DND-41 (cell line): ENCODE measurements around the gene NPC1.

Experiments
- ATAC-seq: fragments of 200-7000 bp; cut with Tn5 transposase; 3 replicates; pipeline ENCODE4 v1.9.1; 2021; ENCODE audit warnings: low read depth; ENCODE audit not compliant: insufficient read depth
- DNase-seq: peaks from one replicate; pipeline ENCODE4 v3.0.0-alpha.2; 2020
- H2AFZ ChIP-seq: 2 replicates; pipeline ENCODE4 v1.6.0; 2012; ENCODE audit warnings: low read depth, low read length
- H3K27ac ChIP-seq: 2 replicates; pipeline ENCODE4 v1.5.1; 2012; ENCODE audit warnings: low read length, inconsistent platforms
- H3K27me3 ChIP-seq: fragments of 200-600 bp; sonication (generic); 2 replicates; pipeline ENCODE4 v1.6.0; 2012; ENCODE audit warnings: low read length, mild to moderate bottlenecking, inconsistent platforms; ENCODE audit not compliant: insufficient read depth, poor library complexity
- H3K36me3 ChIP-seq: 2 replicates; pipeline ENCODE4 v1.5.1; 2012; ENCODE audit warnings: low read length, inconsistent platforms; ENCODE audit not compliant: insufficient read depth
- H3K4me1 ChIP-seq: 2 replicates; pipeline ENCODE4 v1.5.1; 2012; ENCODE audit warnings: mild to moderate bottlenecking, low read length; ENCODE audit not compliant: insufficient read depth
- H3K4me2 ChIP-seq: 2 replicates; pipeline ENCODE4 v1.6.0; 2012; ENCODE audit warnings: mild to moderate bottlenecking, moderate library complexity, low read length, inconsistent platforms; ENCODE audit not compliant: insufficient read depth
- H3K4me3 ChIP-seq, 2 experiments: fragments of 200-600 bp in 1 of 2; shearing (Covaris generic) in 1 of 2; 2 replicates each; pipeline ENCODE4 v1.5.1; 2012 to 2016; ENCODE audit warnings: inconsistent platforms in 2 of 2, low read length in 2 of 2, mild to moderate bottlenecking in 2 of 2, low read depth in 1 of 2, moderate library complexity in 1 of 2
- H3K79me2 ChIP-seq: 2 replicates; pipeline ENCODE4 v1.6.0; 2012; ENCODE audit warnings: low read length, inconsistent platforms; ENCODE audit not compliant: insufficient read depth
- H3K9ac ChIP-seq: 2 replicates; pipeline ENCODE4 v1.6.0; 2012; ENCODE audit warnings: low read depth, mild to moderate bottlenecking, inconsistent platforms, low read length, moderate library complexity
- H3K9me3 ChIP-seq: 2 replicates; pipeline ENCODE4 v1.5.1; 2012; ENCODE audit warnings: low read length, moderate library complexity, mild to moderate bottlenecking, inconsistent platforms; ENCODE audit not compliant: insufficient read depth, severe bottlenecking
- H4K20me1 ChIP-seq: 2 replicates; pipeline ENCODE4 v1.6.0; 2012; ENCODE audit warnings: low read length; ENCODE audit not compliant: insufficient read depth
- EZH2 ChIP-seq: IDR thresholded peaks from 3 replicates; pipeline ENCODE4 v1.6.1; 2012; ENCODE audit warnings: borderline replicate concordance, low read depth, mild to moderate bottlenecking, moderate library complexity, low read length, inconsistent platforms; ENCODE audit not compliant: severe bottlenecking
- TF ChIP-seq, protein P1 (sequence below): IDR thresholded peaks from 2 replicates; pipeline ENCODE4 v1.5.1; 2012; ENCODE audit warnings: borderline replicate concordance, low read length, moderate library complexity, mild to moderate bottlenecking; ENCODE audit not compliant: poor library complexity, severe bottlenecking; ENCODE audit errors: extremely low read depth

The NPC1 gene

DNA sequence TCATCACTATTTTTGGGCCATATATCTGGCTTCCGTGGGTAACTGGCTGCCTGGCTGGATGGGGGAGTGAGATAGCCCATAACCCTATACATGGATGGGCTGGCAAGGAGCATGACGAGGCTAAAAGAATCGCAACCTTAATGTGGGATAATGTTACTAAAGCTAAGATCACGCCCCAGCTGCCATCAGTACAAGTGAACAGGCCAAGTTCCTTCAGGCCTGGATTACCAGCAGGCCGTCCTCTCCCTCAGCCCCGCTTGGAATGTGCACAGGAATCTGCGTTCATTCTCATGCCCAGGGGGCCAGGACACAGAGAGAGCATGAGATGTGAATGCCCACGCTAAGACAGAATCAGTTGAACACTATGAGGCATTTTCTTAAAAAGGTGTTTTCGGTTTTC, 48.3 kb downstream of the NPC1 start:
- peaks cover 40% of the 10 kb centered on the region for H3K4me1 ChIP-seq
- H3K27me3 ChIP-seq: no peaks in the 10 kb centered on the region
- peaks cover 94% of the 10 kb centered on the region for H3K36me3 ChIP-seq
- no peak overlapping the region for H3K27ac ChIP-seq
- no peaks in the 10 kb centered on the region for H4K20me1 ChIP-seq
- DNase-seq (no peak), ATAC-seq (no peak)
- H3K4me2 ChIP-seq: no peak overlapping the region
- H3K9me3 ChIP-seq: no peaks in the 10 kb centered on the region
- TF ChIP-seq, protein P1, sequence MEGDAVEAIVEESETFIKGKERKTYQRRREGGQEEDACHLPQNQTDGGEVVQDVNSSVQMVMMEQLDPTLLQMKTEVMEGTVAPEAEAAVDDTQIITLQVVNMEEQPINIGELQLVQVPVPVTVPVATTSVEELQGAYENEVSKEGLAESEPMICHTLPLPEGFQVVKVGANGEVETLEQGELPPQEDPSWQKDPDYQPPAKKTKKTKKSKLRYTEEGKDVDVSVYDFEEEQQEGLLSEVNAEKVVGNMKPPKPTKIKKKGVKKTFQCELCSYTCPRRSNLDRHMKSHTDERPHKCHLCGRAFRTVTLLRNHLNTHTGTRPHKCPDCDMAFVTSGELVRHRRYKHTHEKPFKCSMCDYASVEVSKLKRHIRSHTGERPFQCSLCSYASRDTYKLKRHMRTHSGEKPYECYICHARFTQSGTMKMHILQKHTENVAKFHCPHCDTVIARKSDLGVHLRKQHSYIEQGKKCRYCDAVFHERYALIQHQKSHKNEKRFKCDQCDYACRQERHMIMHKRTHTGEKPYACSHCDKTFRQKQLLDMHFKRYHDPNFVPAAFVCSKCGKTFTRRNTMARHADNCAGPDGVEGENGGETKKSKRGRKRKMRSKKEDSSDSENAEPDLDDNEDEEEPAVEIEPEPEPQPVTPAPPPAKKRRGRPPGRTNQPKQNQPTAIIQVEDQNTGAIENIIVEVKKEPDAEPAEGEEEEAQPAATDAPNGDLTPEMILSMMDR: no peak
- no peak for TF ChIP-seq EZH2
- no peak overlapping the region for H3K9ac ChIP-seq
- no peak overlapping the region for H3K4me3 ChIP-seq
- no peak overlapping the region for H2AFZ ChIP-seq
- no peaks in the 10 kb centered on the region for H3K79me2 ChIP-seq

DNA sequence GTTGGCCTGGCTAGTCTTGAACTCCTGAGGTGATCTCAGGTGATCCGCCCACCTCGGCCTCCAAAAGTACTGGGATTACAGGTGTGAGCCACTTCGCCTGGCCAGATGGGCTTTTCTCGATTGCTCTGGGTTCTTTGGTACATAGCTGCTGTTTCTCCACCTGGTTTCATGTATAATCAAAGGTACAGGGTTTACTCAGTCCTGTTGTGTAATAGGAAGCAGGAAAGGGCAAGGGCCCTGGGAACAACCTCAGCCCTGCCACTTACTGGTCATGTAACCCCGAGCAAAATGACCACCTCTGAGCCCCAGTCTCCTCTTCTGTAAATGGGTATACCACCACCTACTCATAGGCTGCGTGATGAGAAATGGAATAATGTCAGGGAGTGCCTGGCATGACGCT, 49.0 kb downstream of the NPC1 start:
- Histone ChIP-seq H3K4me1 (peaks cover 34% of the 10 kb centered on the region), H4K20me1 (no peaks in the 10 kb centered on the region), H3K9me3 (no peaks in the 10 kb centered on the region), H3K27me3 (no peaks in the 10 kb centered on the region), H3K4me3 (no peak overlapping the region), H3K79me2 (no peaks in the 10 kb centered on the region), H3K27ac (no peak overlapping the region), H3K4me2 (no peak overlapping the region), H3K9ac (no peak overlapping the region), H2AFZ (no peak overlapping the region), H3K36me3 (peaks cover 94% of the 10 kb centered on the region)
- TF ChIP-seq, protein P1: no peak
- TF ChIP-seq EZH2: no peak
- no peak for ATAC-seq
- no peak for DNase-seq

DNA sequence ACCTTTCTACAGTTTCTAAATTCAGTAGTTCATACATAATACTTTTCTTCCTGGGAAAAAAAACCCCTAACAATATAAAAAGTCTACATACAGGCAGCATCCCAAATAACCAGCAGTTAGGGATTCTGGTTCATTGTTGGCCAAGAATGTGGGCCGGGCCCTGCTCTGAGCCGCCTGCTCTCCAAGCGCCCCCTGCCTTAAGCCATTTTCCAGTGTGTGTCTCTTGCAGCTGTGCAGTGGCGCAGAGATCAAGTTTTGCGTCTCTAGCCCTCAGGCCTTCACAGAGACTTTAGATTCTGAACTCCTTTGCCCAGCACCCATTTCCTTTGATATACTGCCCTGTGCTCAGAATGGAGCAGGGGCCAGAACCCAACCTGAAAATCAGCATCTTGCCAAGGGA, 50.1 kb downstream of the NPC1 start:
- H3K27ac ChIP-seq: no peak overlapping the region
- no peak for DNase-seq
- peaks cover 23% of the 10 kb centered on the region for H3K4me1 ChIP-seq
- no peak overlapping the region for H2AFZ ChIP-seq
- no peaks in the 10 kb centered on the region for H4K20me1 ChIP-seq
- no peaks in the 10 kb centered on the region for H3K9me3 ChIP-seq
- no peaks in the 10 kb centered on the region for H3K79me2 ChIP-seq
- no peaks in the 10 kb centered on the region for H3K27me3 ChIP-seq
- no peak for ATAC-seq
- no peak overlapping the region for H3K9ac ChIP-seq
- no peak overlapping the region for H3K4me2 ChIP-seq
- TF ChIP-seq, protein P1: no peak
- no peak for TF ChIP-seq EZH2
- no peak overlapping the region for H3K4me3 ChIP-seq
- H3K36me3 ChIP-seq: peaks cover 94% of the 10 kb centered on the region

DNA sequence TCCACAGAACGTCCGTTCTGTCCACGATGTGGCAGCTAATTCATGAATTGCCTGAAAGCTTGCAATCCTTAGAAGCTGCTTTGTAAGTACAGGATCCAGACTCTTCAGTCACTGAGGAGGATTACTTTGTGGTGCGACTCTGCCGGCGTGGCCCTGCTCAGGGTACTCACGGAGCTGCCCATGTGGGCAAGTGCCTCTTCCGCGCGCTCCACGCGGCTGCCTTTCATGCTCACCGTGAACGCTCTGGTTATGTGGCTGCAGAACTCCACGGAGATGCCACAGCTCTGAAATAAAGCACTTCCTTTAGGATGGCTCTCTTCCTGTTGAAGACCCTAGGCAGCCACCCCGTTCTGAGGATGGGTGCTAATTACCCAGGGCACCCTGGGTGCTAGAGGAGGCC, 52.0 kb downstream of the NPC1 start:
- Histone ChIP-seq H3K9ac (no peak overlapping the region), H3K36me3 (peaks cover 99% of the 10 kb centered on the region), H4K20me1 (no peaks in the 10 kb centered on the region), H3K4me2 (no peak overlapping the region), H3K9me3 (no peaks in the 10 kb centered on the region), H3K4me3 (no peak overlapping the region), H2AFZ (no peak overlapping the region), H3K27me3 (no peaks in the 10 kb centered on the region), H3K4me1 (peaks cover 4% of the 10 kb centered on the region; the same call in 1 of the 2 replicates), H3K79me2 (no peaks in the 10 kb centered on the region), H3K27ac (no peak overlapping the region)
- no peak for DNase-seq
- no peak for ATAC-seq
- TF ChIP-seq, protein P1: no peak
- no peak for TF ChIP-seq EZH2
